IMR-90 (cell line): ENCODE results near the gene SHISA3.
"Not testable (repeated sequence)": the region's sequence is repeated elsewhere in the genome, so short reads cannot be mapped to it uniquely, and the experiment has no call there.

ENCODE experiments used
- MAFK ChIP-seq: IDR thresholded peaks from 2 replicates; pipeline ENCODE4 v1.6.1; 2012; ENCODE audit warnings: low read depth, low read length, improper control_type of control experiment
- MAZ ChIP-seq: IDR thresholded peaks from 2 replicates; pipeline ENCODE4 v1.6.1; 2012; ENCODE audit warnings: low read depth, mild to moderate bottlenecking, low read length, improper control_type of control experiment, moderate library complexity, borderline replicate concordance
- POLR2A ChIP-seq: IDR thresholded peaks from 2 replicates; pipeline ENCODE4 v1.6.1; 2012; ENCODE audit warnings: mild to moderate bottlenecking, low read depth, low read length
- RAD21 ChIP-seq: IDR thresholded peaks from 2 replicates; pipeline ENCODE4 v1.6.1; 2012; ENCODE audit warnings: low read length, improper control_type of control experiment
- RCOR1 ChIP-seq: IDR thresholded peaks from 2 replicates; pipeline ENCODE4 v1.6.1; 2012; ENCODE audit warnings: mild to moderate bottlenecking, low read length, improper control_type of control experiment; ENCODE audit not compliant: insufficient replicate concordance
- SMC3 ChIP-seq: fragments of 150-350 bp; IDR thresholded peaks from 2 replicates; pipeline ENCODE4 v1.6.1; 2016; ENCODE audit warnings: low read depth, mild to moderate bottlenecking, antibody characterized with exemption, low read length, moderate library complexity
- TF ChIP-seq, protein P1 (sequence below): conservative IDR thresholded peaks from 2 replicates; pipeline ENCODE4 v1.5.1; 2012; ENCODE audit warnings: mild to moderate bottlenecking, low read depth, low read length, improper control_type of control experiment

DNA sequence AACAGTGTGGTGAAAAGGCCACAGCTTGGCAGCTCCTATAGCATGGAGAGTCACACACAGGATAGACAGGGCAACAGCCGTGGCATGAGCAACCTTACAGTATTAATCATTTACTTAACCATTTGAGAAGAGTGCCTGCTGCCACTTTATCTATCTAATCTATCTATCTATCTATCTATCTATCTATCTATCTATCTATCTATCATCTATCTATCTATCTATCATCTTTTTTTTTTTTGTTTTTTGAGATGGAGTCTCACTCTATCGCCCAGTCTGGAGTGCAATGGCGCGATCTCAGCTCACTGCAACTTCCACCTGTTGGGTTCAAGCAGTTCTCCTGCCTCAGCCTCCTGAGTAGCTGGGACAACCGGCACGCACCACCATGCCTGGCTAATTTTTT, 25.0 kb upstream of the SHISA3 start:
- TF ChIP-seq, protein P1, sequence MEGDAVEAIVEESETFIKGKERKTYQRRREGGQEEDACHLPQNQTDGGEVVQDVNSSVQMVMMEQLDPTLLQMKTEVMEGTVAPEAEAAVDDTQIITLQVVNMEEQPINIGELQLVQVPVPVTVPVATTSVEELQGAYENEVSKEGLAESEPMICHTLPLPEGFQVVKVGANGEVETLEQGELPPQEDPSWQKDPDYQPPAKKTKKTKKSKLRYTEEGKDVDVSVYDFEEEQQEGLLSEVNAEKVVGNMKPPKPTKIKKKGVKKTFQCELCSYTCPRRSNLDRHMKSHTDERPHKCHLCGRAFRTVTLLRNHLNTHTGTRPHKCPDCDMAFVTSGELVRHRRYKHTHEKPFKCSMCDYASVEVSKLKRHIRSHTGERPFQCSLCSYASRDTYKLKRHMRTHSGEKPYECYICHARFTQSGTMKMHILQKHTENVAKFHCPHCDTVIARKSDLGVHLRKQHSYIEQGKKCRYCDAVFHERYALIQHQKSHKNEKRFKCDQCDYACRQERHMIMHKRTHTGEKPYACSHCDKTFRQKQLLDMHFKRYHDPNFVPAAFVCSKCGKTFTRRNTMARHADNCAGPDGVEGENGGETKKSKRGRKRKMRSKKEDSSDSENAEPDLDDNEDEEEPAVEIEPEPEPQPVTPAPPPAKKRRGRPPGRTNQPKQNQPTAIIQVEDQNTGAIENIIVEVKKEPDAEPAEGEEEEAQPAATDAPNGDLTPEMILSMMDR: not testable (repeated sequence)
- not testable (repeated sequence) for TF ChIP-seq RAD21, RCOR1, POLR2A, SMC3, MAZ, MAFK
